ENCODE data around the gene RAP2B.

Gene RAP2B

DNA sequence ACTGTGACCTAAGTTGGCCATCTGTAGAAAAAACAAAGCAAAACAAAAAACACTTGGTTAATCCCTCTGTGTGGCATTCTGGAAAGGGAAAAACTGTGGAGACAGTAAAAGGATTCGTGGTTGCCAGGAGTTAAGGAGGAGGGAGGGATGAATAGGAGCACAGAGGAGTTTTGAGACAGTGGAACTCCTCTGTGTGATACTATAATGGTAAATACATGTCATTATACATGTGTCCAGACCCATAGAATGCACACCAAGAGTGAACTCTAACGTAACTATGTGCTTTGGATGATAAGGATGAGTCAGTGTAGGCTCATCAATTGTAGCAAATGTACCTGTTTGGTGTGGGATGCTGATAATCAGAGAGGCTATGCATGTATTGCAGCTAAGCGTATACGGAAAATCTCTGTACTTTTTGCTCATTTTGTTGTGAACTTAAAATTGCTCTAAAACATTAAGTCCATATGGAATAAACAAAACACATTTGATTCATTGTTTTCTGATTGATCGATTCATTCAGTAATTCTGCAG, 33.4 kb downstream of the RAP2B start:
- DNase-seq, result no peak

DNA sequence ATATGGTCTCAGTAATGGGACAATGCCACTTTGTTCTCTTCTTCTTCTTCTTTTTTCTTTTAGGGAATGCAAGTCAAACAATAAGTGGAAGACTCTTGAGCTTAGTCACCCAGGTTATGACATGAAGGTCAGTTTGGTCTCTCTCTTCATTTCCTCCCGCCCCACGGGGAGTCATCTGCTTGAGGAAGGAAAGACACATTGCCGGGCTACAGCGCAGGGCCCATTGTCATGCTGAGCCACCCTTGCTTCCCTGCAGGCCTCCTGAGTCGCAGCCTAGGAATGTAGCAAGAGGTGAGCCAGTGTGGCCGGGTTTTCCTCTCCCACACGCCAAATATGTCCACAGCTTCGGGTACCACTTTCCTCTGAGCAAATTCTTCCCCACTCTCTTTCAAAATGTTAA, 47.6 kb downstream of the RAP2B start:
- DNase-seq, result peak; percentile 82

DNA sequence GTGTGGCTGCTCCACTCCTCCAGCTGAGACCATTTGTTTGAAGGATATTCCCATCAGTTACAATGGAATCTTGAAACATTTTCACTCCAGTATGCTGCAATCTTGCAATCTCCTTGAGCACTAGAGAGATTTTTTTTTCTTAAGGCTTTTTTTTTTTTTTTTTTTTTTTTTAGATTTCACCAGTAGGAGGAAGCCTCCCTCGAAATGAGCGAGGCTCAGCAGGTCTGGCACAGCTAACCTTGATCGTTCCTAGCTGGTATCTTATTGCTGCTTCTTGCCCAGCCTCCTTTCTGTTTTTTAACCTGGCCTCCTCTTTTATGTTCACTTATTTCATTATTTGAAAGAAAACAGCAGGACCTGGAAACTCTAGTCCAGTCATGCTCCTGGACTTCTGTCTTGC, 48.1 kb downstream of the RAP2B start:
- DNase-seq, result no peak

DNA sequence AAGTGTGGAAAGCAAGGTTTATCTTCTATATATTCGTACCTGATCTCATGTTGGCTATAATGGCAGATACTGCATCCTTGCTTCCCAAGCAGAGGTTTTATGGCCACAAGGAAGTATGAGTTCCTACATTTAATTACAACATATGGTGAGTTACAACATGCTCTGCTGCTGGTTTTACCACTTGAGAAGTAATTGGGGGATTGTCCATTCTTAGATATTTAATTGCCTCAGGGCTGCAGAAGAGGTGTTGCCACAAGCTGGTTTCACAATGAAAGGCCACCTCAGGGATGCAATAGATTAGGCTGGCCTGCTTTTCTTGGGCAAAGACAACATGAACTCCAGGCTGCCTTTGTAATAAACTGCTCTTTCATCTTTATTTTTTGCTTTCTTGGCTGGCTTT, 48.6 kb downstream of the RAP2B start:
- DNase-seq, result peak; percentile 38

DNA sequence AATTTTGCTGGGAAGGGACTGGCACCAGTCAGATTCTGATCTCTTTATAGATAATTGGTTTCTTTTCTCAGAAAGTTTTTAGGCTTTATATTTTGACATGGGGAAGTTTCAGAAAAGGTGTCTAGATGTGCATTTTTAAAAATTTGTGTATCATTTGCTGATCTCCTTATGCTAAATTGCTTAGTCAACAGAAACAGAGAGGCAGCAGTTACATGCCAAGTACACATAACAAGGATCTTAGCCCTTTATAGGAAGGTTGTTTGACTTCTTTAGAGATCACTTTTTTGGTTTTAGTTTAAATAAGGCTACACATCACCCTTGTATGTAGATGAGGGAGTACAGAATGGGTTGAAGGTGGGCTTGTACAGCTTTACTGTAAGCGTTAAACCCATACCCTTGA, 53.5 kb downstream of the RAP2B start:
- DNase-seq, result no peak

DNA sequence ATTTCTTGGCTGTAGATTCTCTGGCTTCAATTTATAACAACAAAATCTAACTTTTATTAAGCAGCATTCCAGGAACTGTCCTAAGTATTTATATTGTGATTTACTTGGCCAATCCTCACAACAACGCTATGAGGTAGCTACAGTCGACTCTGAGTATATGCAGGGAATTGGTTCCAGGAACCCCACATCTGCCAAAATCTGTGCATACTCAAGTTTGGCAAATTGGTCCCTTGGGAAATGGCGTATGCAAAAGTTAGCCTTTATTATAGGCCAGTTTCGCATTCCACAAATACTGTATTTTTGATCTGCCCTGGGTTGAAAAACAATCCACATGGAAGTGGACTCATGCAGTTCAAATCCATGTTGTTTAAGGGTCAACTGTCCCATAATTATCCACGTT, 53.9 kb downstream of the RAP2B start:
- DNase-seq, result no peak

DNA sequence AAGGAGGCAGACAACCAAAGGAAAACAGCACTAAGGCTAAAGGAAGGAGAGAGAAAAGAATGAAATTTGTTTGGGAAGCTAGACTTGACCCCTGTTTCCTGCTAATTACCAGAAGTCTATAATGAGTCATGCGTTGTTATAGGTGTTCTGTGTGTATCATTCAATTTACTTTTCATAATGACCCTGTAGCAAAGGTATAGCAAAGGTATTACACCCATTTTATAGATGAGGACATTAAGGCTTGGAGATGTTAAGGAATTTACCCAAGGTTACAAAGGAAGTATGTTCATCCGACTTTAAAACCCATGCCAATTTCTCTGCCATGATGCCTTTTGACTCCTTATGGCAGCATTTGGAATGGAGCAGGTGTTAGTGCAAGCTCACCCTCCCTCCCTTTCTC, 54.9 kb downstream of the RAP2B start:
- no peak for DNase-seq

DNA sequence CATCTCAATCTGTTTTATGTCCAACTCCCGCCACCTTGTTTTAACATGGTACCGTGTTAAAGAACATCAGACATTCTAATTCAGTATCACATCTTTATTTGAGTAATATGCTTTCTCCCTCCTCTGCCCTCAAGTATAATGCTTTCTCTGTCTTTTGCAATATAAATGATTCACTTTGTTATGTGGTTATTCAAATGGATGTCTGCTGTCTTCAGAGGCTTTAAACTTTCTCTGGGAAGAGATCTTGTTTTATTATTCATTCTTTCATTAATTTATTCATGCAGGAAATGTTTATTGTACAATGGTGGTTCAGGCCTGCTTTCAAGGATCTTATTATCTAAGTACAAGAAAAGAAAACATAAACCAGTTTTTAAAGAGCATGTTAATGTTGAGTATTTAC, 57.1 kb downstream of the RAP2B start:
- no peak for DNase-seq

Data from EL (cell line).